Progenitor cell of endocrine pancreas (in vitro differentiated cells): Measurements from ENCODE around the gene TSG101. TPM values are rescaled to one million over a fixed set of nuclear protein-coding genes. Genes with fewer than 3 reads are reported as not detected.
A peak's percentile ranks its signal among the peaks of the same experiment; 100 is the strongest.

ENCODE experiments used
- DNase-seq: peaks from one replicate; pipeline ENCODE4 v3.0.0; 2021; ENCODE audit warnings: low spot score; ENCODE audit not compliant: unreplicated experiment
- H3K27ac Mint-ChIP-seq: 2 replicates; pipeline ENCODE4 v1.8.0; 2021; ENCODE audit warnings: mild to moderate bottlenecking, moderate library complexity, mixed read lengths
- H3K27me3 Mint-ChIP-seq: 2 replicates; pipeline ENCODE4 v1.8.0; 2021; ENCODE audit warnings: mixed read lengths
- H3K36me3 Mint-ChIP-seq: 2 replicates; pipeline ENCODE4 v1.8.0; 2022; ENCODE audit warnings: mixed read lengths; ENCODE audit not compliant: insufficient read depth
- H3K4me1 Mint-ChIP-seq: 2 replicates; pipeline ENCODE4 v1.8.0; 2021; ENCODE audit warnings: low read depth, mixed read lengths
- H3K4me3 Mint-ChIP-seq: 2 replicates; pipeline ENCODE4 v1.8.0; 2021; ENCODE audit warnings: low read depth, mild to moderate bottlenecking, moderate library complexity, mixed read lengths
- H3K9me3 Mint-ChIP-seq: 2 replicates; pipeline ENCODE4 v1.8.0; 2021; ENCODE audit warnings: low read depth, mixed read lengths
- total RNA-seq: library from RNA; stranded (reverse); gene quantifications from 2 replicates; pipeline ENCODE4 v1.2.1, GENCODE V29; 2021
- TF ChIP-seq, protein P1 (sequence below): fragments of 200-600 bp; sonication (generic); IDR thresholded peaks from one replicate; pipeline ENCODE4 v1.5.0; 2021; ENCODE audit warnings: antibody characterized with exemption, mild to moderate bottlenecking; ENCODE audit not compliant: unreplicated experiment

Gene TSG101
- total RNA-seq, 1 donor from 2014 or later: 64.5 TPM

GRCh38 chr11:18522388-18522787 lies 4.4 kb downstream of the TSG101 start:
- no peak overlapping the region for H3K27ac Mint-ChIP-seq
- TF ChIP-seq, protein P1, sequence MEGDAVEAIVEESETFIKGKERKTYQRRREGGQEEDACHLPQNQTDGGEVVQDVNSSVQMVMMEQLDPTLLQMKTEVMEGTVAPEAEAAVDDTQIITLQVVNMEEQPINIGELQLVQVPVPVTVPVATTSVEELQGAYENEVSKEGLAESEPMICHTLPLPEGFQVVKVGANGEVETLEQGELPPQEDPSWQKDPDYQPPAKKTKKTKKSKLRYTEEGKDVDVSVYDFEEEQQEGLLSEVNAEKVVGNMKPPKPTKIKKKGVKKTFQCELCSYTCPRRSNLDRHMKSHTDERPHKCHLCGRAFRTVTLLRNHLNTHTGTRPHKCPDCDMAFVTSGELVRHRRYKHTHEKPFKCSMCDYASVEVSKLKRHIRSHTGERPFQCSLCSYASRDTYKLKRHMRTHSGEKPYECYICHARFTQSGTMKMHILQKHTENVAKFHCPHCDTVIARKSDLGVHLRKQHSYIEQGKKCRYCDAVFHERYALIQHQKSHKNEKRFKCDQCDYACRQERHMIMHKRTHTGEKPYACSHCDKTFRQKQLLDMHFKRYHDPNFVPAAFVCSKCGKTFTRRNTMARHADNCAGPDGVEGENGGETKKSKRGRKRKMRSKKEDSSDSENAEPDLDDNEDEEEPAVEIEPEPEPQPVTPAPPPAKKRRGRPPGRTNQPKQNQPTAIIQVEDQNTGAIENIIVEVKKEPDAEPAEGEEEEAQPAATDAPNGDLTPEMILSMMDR: peak; percentile 30
- H3K9me3 Mint-ChIP-seq: no peaks in the 10 kb centered on the region
- no peaks in the 10 kb centered on the region for H3K27me3 Mint-ChIP-seq
- H3K4me1 Mint-ChIP-seq: peaks cover 11% of the 10 kb centered on the region
- H3K36me3 Mint-ChIP-seq: peaks cover 7% of the 10 kb centered on the region
- no peak for DNase-seq
- H3K4me3 Mint-ChIP-seq: no peak overlapping the region

DNA sequence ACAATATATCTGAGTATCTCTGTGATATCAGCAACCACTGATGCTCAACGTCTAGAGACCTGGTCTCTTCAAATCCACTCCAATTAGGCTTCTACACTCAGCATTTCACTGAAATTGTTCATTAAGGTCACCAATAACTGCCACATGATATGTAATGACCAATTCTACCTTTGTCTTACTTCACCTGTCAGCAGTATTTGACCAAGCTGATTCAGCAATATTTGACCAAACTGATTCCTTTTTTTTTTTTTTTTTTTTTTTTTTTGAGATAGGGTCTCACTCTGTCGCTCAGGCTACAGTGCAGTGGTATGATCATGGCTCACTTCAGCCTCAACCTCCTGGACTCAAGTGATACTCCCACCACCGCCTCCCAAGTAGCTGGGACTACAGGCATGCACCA lies 5.6 kb downstream of the TSG101 start:
- Mint-ChIP-seq H3K36me3 (peaks cover 7% of the 10 kb centered on the region), H3K4me1 (peaks cover 7% of the 10 kb centered on the region), H3K27me3 (no peaks in the 10 kb centered on the region), H3K9me3 (no peaks in the 10 kb centered on the region), H3K4me3 (no peak overlapping the region), H3K27ac (no peak overlapping the region)
- no peak for DNase-seq
- TF ChIP-seq, protein P1: no peak

GRCh38 chr11:18502352-18502751 lies 24.4 kb downstream of the TSG101 start:
- Mint-ChIP-seq H3K36me3 (peaks cover 33% of the 10 kb centered on the region), H3K9me3 (no peaks in the 10 kb centered on the region), H3K27ac (peak overlapping the region; percentile 35), H3K4me3 (no peak overlapping the region), H3K4me1 (no peaks in the 10 kb centered on the region), H3K27me3 (no peaks in the 10 kb centered on the region)
- no peak for DNase-seq
- TF ChIP-seq, protein P1: no peak

- Mint-ChIP-seq H3K4me1 (no peaks in the 10 kb centered on the region), H3K27ac (no peak overlapping the region), H3K27me3 (no peaks in the 10 kb centered on the region), H3K36me3 (peaks cover 33% of the 10 kb centered on the region), H3K4me3 (no peak overlapping the region), H3K9me3 (no peaks in the 10 kb centered on the region)
- no peak for DNase-seq
- TF ChIP-seq, protein P1: no peak
These were observed 25.1 kb downstream of the TSG101 start for GRCh38 chr11:18501629-18502028.

GRCh38 chr11:18498039-18498438 lies 28.7 kb downstream of the TSG101 start:
- Mint-ChIP-seq H3K36me3 (peaks cover 33% of the 10 kb centered on the region), H3K4me3 (no peak overlapping the region), H3K4me1 (peaks cover 3% of the 10 kb centered on the region), H3K9me3 (no peaks in the 10 kb centered on the region), H3K27me3 (no peaks in the 10 kb centered on the region), H3K27ac (no peak overlapping the region)
- TF ChIP-seq, protein P1: no peak
- DNase-seq: no peak
